ENCODE results near the gene SNTB2. TPM values are rescaled to one million over a fixed set of nuclear protein-coding genes. Genes with fewer than 3 reads are reported as not detected.

The SNTB2 gene
- total and polyA plus RNA-seq, 2 donors = 7.2 to 11.2 TPM

GRCh38 chr16:69260506-69260905 lies 73.5 kb downstream of the SNTB2 start:
- 97% methylated on average over 3 of the region's 3 CpGs for WGBS
- no peak for DNase-seq (ENCODE audit: low read depth in 6 of 9, low spot score in 9 of 9)

GRCh38 chr16:69266334-69267063 lies 79.5 kb downstream of the SNTB2 start:
- H3K36me3 ChIP-seq (ENCODE audit: control insufficient read depth in 2 of 2, insufficient read depth in 2 of 2, low read length in 1 of 2) = no peaks in the 10 kb centered on the region
- no peaks in the 10 kb centered on the region for H3K4me1 ChIP-seq (ENCODE audit: control insufficient read depth in 2 of 2, insufficient read depth in 2 of 2, low read length in 2 of 2)
- WGBS = 91% methylated on average over 4 of the region's 4 CpGs
- H3K9me3 ChIP-seq (ENCODE audit: control insufficient read depth in 2 of 2, insufficient read depth in 1 of 2, low read length in 1 of 2) = no peaks in the 10 kb centered on the region
- H3K4me3 ChIP-seq (ENCODE audit: low read length in 2 of 2) = no peak overlapping the region
- DNase-seq (ENCODE audit: low read depth in 6 of 9, low spot score in 9 of 9) = no peak
- H3K27ac ChIP-seq (ENCODE audit: low read depth in 1 of 2, low read length in 1 of 2) = no peak overlapping the region
- H3K27me3 ChIP-seq (ENCODE audit: control insufficient read depth in 2 of 2, insufficient read depth in 1 of 2, low read length in 1 of 2) = no peaks in the 10 kb centered on the region

More at GRCh38 chr16:69260506-69260905, 73.5 kb downstream of the SNTB2 start:
- Histone ChIP-seq H3K27me3 (ENCODE audit: control insufficient read depth in 2 of 2, insufficient read depth in 1 of 2, low read length in 1 of 2) (no peaks in the 10 kb centered on the region), H3K9me3 (ENCODE audit: control insufficient read depth in 2 of 2, insufficient read depth in 1 of 2, low read length in 1 of 2) (no peaks in the 10 kb centered on the region), H3K4me3 (ENCODE audit: low read length in 2 of 2) (no peak overlapping the region), H3K4me1 (ENCODE audit: control insufficient read depth in 2 of 2, insufficient read depth in 2 of 2, low read length in 2 of 2) (no peaks in the 10 kb centered on the region), H3K27ac (ENCODE audit: low read depth in 1 of 2, low read length in 1 of 2) (no peak overlapping the region), H3K36me3 (ENCODE audit: control insufficient read depth in 2 of 2, insufficient read depth in 2 of 2, low read length in 1 of 2) (peaks cover 4 to 10% of the 10 kb centered on the region in 2 donors)

GRCh38 chr16:69267633-69268032 lies 80.7 kb downstream of the SNTB2 start:
- no peaks in the 10 kb centered on the region for H3K36me3 ChIP-seq (ENCODE audit: control insufficient read depth in 2 of 2, insufficient read depth in 2 of 2, low read length in 1 of 2)
- DNase-seq (ENCODE audit: low read depth in 6 of 9, low spot score in 9 of 9) = no peak
- no peak overlapping the region for H3K27ac ChIP-seq (ENCODE audit: low read depth in 1 of 2, low read length in 1 of 2)
- 95% methylated on average over 4 of the region's 4 CpGs for WGBS
- no peaks in the 10 kb centered on the region for H3K4me1 ChIP-seq (ENCODE audit: control insufficient read depth in 2 of 2, insufficient read depth in 2 of 2, low read length in 2 of 2)
- no peaks in the 10 kb centered on the region for H3K27me3 ChIP-seq (ENCODE audit: control insufficient read depth in 2 of 2, insufficient read depth in 1 of 2, low read length in 1 of 2)
- H3K9me3 ChIP-seq (ENCODE audit: control insufficient read depth in 2 of 2, insufficient read depth in 1 of 2, low read length in 1 of 2) = no peaks in the 10 kb centered on the region
- no peak overlapping the region for H3K4me3 ChIP-seq (ENCODE audit: low read length in 2 of 2)

GRCh38 chr16:69270395-69270794 lies 83.4 kb downstream of the SNTB2 start:
- WGBS = 58% methylated on average over 3 of the region's 3 CpGs
- peaks cover 0 to 4% of the 10 kb centered on the region in 2 donors for H3K36me3 ChIP-seq (ENCODE audit: control insufficient read depth in 2 of 2, insufficient read depth in 2 of 2, low read length in 1 of 2)
- DNase-seq (ENCODE audit: low read depth in 6 of 9, low spot score in 9 of 9) = no peak

GRCh38 chr16:69270831-69271230 lies 83.9 kb downstream of the SNTB2 start:
- H3K4me1 ChIP-seq (ENCODE audit: control insufficient read depth in 2 of 2, insufficient read depth in 2 of 2, low read length in 2 of 2) = no peaks in the 10 kb centered on the region
- no peaks in the 10 kb centered on the region for H3K27me3 ChIP-seq (ENCODE audit: control insufficient read depth in 2 of 2, insufficient read depth in 1 of 2, low read length in 1 of 2)
- no peak overlapping the region for H3K4me3 ChIP-seq (ENCODE audit: low read length in 2 of 2)
- H3K27ac ChIP-seq (ENCODE audit: low read depth in 1 of 2, low read length in 1 of 2) = no peak overlapping the region
- H3K36me3 ChIP-seq (ENCODE audit: control insufficient read depth in 2 of 2, insufficient read depth in 2 of 2, low read length in 1 of 2) = peaks cover 0 to 4% of the 10 kb centered on the region in 2 donors
- H3K9me3 ChIP-seq (ENCODE audit: control insufficient read depth in 2 of 2, insufficient read depth in 1 of 2, low read length in 1 of 2) = no peaks in the 10 kb centered on the region
- WGBS = 97% methylated on average over 2 of the region's 2 CpGs
- no peak for DNase-seq (ENCODE audit: low read depth in 6 of 9, low spot score in 9 of 9)

More at GRCh38 chr16:69270395-69270794, 83.4 kb downstream of the SNTB2 start:
- H3K27me3 ChIP-seq (ENCODE audit: control insufficient read depth in 2 of 2, insufficient read depth in 1 of 2, low read length in 1 of 2) = no peaks in the 10 kb centered on the region
- H3K4me3 ChIP-seq (ENCODE audit: low read length in 2 of 2) = no peak overlapping the region
- H3K27ac ChIP-seq (ENCODE audit: low read depth in 1 of 2, low read length in 1 of 2) = no peak overlapping the region
- no peaks in the 10 kb centered on the region for H3K9me3 ChIP-seq (ENCODE audit: control insufficient read depth in 2 of 2, insufficient read depth in 1 of 2, low read length in 1 of 2)
- H3K4me1 ChIP-seq (ENCODE audit: control insufficient read depth in 2 of 2, insufficient read depth in 2 of 2, low read length in 2 of 2) = no peaks in the 10 kb centered on the region

- 97% methylated on average over 4 of the region's 4 CpGs for WGBS
- no peak overlapping the region for H3K4me3 ChIP-seq (ENCODE audit: low read length in 2 of 2)
- peaks cover 0 to 4% of the 10 kb centered on the region in 2 donors for H3K36me3 ChIP-seq (ENCODE audit: control insufficient read depth in 2 of 2, insufficient read depth in 2 of 2, low read length in 1 of 2)
- no peak overlapping the region for H3K27ac ChIP-seq (ENCODE audit: low read depth in 1 of 2, low read length in 1 of 2)
- no peaks in the 10 kb centered on the region for H3K4me1 ChIP-seq (ENCODE audit: control insufficient read depth in 2 of 2, insufficient read depth in 2 of 2, low read length in 2 of 2)
- H3K9me3 ChIP-seq (ENCODE audit: control insufficient read depth in 2 of 2, insufficient read depth in 1 of 2, low read length in 1 of 2) = no peaks in the 10 kb centered on the region
- DNase-seq (ENCODE audit: low read depth in 6 of 9, low spot score in 9 of 9) = no peak
- H3K27me3 ChIP-seq (ENCODE audit: control insufficient read depth in 2 of 2, insufficient read depth in 1 of 2, low read length in 1 of 2) = no peaks in the 10 kb centered on the region
These were observed 86.0 kb downstream of the SNTB2 start for GRCh38 chr16:69273009-69273408.

- WGBS = 96% methylated on average over 4 of the region's 4 CpGs
These were observed 87.8 kb downstream of the SNTB2 start for GRCh38 chr16:69274699-69275235.

GRCh38 chr16:69276148-69277115 lies 89.5 kb downstream of the SNTB2 start:
- H3K4me1 ChIP-seq (ENCODE audit: control insufficient read depth in 2 of 2, insufficient read depth in 2 of 2, low read length in 2 of 2) = no peaks in the 10 kb centered on the region
- WGBS = 94% methylated on average over 7 of the region's 7 CpGs
- H3K27ac ChIP-seq (ENCODE audit: low read depth in 1 of 2, low read length in 1 of 2) = no peak overlapping the region
- H3K9me3 ChIP-seq (ENCODE audit: control insufficient read depth in 2 of 2, insufficient read depth in 1 of 2, low read length in 1 of 2) = no peaks in the 10 kb centered on the region
- H3K36me3 ChIP-seq (ENCODE audit: control insufficient read depth in 2 of 2, insufficient read depth in 2 of 2, low read length in 1 of 2) = peaks cover 0 to 4% of the 10 kb centered on the region in 2 donors
- no peak overlapping the region for H3K4me3 ChIP-seq (ENCODE audit: low read length in 2 of 2)
- no peak for DNase-seq (ENCODE audit: low read depth in 6 of 9, low spot score in 9 of 9)
- H3K27me3 ChIP-seq (ENCODE audit: control insufficient read depth in 2 of 2, insufficient read depth in 1 of 2, low read length in 1 of 2) = no peaks in the 10 kb centered on the region

More at GRCh38 chr16:69274699-69275235, 87.8 kb downstream of the SNTB2 start:
- Histone ChIP-seq H3K9me3 (ENCODE audit: control insufficient read depth in 2 of 2, insufficient read depth in 1 of 2, low read length in 1 of 2) (no peaks in the 10 kb centered on the region), H3K27me3 (ENCODE audit: control insufficient read depth in 2 of 2, insufficient read depth in 1 of 2, low read length in 1 of 2) (no peaks in the 10 kb centered on the region), H3K4me3 (ENCODE audit: low read length in 2 of 2) (no peak overlapping the region), H3K27ac (ENCODE audit: low read depth in 1 of 2, low read length in 1 of 2) (no peak overlapping the region), H3K4me1 (ENCODE audit: control insufficient read depth in 2 of 2, insufficient read depth in 2 of 2, low read length in 2 of 2) (no peaks in the 10 kb centered on the region), H3K36me3 (ENCODE audit: control insufficient read depth in 2 of 2, insufficient read depth in 2 of 2, low read length in 1 of 2) (peaks cover 0 to 4% of the 10 kb centered on the region in 2 donors)
- DNase-seq (ENCODE audit: low read depth in 6 of 9, low spot score in 9 of 9) = no peak

- no peak for DNase-seq (ENCODE audit: low read depth in 6 of 9, low spot score in 9 of 9)
- no peaks in the 10 kb centered on the region for H3K4me1 ChIP-seq (ENCODE audit: control insufficient read depth in 2 of 2, insufficient read depth in 2 of 2, low read length in 2 of 2)
- H3K4me3 ChIP-seq (ENCODE audit: low read length in 2 of 2) = no peak overlapping the region
- no peak overlapping the region for H3K27ac ChIP-seq (ENCODE audit: low read depth in 1 of 2, low read length in 1 of 2)
- H3K27me3 ChIP-seq (ENCODE audit: control insufficient read depth in 2 of 2, insufficient read depth in 1 of 2, low read length in 1 of 2) = no peaks in the 10 kb centered on the region
- H3K36me3 ChIP-seq (ENCODE audit: control insufficient read depth in 2 of 2, insufficient read depth in 2 of 2, low read length in 1 of 2) = peaks cover 0 to 4% of the 10 kb centered on the region in 2 donors
- 50% methylated on average over 1 of the region's 1 CpG for WGBS
- no peaks in the 10 kb centered on the region for H3K9me3 ChIP-seq (ENCODE audit: control insufficient read depth in 2 of 2, insufficient read depth in 1 of 2, low read length in 1 of 2)
These were observed 90.4 kb downstream of the SNTB2 start for GRCh38 chr16:69277413-69277812.

Data from thymus (tissue), 11 donors.